ENCODE data around the gene DPP6.

GRCh38 chr7:154857728-154858681 lies 805.8 kb downstream of the DPP6 start:
- TF ChIP-seq CREB1 (IDR thresholded peaks at IDR 0.05): no peak
- no peak for TF ChIP-seq CREB1 (CRISPR knock-in tag; IDR thresholded peaks at IDR 0.05)
- no peak for TF ChIP-seq MEF2D (tag; conservative IDR thresholded peaks at IDR 0.05; ENCODE audit: low read depth)
- no peak for TF ChIP-seq CREM (IDR thresholded peaks at IDR 0.05; ENCODE audit: low read depth)
- TF ChIP-seq TAF15 (IDR thresholded peaks at IDR 0.05; ENCODE audit: low read depth, low read length): no peak
- TF ChIP-seq, protein P1, sequence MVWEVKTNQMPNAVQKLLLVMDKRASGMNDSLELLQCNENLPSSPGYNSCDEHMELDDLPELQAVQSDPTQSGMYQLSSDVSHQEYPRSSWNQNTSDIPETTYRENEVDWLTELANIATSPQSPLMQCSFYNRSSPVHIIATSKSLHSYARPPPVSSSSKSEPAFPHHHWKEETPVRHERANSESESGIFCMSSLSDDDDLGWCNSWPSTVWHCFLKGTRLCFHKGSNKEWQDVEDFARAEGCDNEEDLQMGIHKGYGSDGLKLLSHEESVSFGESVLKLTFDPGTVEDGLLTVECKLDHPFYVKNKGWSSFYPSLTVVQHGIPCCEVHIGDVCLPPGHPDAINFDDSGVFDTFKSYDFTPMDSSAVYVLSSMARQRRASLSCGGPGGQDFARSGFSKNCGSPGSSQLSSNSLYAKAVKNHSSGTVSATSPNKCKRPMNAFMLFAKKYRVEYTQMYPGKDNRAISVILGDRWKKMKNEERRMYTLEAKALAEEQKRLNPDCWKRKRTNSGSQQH (CRISPR knock-in tag; IDR thresholded peaks at IDR 0.05): no peak
